Subcutaneous preadipocyte (primary cell): Measurements from ENCODE around the gene GPR63. TPM values are rescaled to one million over a fixed set of nuclear protein-coding genes. Genes with fewer than 3 reads are reported as not detected.

Experiments used
- total RNA-seq: library from RNA; depleted of rRNA; stranded (reverse); fragments of >200 nt; gene quantifications from 2 replicates; pipeline ENCODE4 v1.2.3, GENCODE V29; 2012

Gene GPR63, protein sequence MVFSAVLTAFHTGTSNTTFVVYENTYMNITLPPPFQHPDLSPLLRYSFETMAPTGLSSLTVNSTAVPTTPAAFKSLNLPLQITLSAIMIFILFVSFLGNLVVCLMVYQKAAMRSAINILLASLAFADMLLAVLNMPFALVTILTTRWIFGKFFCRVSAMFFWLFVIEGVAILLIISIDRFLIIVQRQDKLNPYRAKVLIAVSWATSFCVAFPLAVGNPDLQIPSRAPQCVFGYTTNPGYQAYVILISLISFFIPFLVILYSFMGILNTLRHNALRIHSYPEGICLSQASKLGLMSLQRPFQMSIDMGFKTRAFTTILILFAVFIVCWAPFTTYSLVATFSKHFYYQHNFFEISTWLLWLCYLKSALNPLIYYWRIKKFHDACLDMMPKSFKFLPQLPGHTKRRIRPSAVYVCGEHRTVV
- 0.37 and 0.98 TPM in 2 replicates for total RNA-seq

DNA sequence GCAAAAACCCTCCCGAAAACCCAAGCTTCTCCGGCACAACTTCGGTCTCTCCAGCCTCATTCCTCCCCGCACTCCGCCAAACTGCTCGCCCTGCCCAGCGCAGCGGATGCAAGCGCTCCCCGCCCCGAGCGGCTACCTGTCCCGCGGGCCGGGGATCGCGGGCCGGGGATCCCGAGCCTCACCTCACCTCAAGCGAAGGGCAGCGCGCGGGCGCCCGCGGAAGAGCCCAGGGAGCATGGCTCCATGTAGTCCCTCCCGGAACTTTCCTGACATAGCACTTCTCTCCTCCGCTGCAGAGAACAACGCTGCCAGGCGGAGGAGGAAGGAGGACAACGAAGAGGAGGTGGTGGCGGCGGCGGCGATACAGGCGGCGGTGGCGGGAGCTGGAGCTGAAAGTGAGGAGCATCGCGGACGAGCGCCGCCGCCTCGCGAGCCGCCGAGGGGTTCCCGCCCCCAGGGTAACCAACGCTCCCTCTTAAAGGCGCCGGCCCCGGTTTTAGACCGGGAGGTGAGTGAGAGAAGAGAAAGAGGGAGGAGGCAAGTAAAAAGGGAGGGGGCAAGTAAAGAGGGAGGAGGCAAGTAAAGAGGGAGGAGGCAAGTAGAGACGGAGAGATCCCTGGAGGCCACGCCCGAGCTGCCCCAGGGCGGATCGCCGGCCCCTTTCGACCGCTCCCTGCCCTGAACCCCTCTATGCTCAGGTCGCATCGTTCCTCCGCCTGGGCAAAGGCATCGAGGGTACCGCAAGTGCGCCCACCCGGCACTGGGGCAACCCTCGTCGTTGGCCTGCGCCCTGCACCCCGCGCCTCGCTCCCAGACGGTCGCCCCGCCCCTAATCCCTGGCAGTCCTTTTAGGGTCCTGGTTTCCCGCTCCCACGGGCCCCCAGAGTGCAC lies at the start of gene GPR63:
Gene GPR63 (minus strand): TSS at position 397 of the 891 bp plus-strand sequence. CDS start 37,746 bp downstream, outside the sequence.

Other genes starting within 250 kb of the GPR63 start
- gene NDUFAF4, start 60.4 kb upstream of the GPR63 start, total RNA-seq, result 11.4 and 14.3 TPM in 2 replicates
- under 0.01 TPM in 1 of 2 replicates, not detected in the other for gene KLHL32, start 87.3 kb upstream of the GPR63 start, total RNA-seq